ENCODE data around the gene LRRC42.

DNA sequence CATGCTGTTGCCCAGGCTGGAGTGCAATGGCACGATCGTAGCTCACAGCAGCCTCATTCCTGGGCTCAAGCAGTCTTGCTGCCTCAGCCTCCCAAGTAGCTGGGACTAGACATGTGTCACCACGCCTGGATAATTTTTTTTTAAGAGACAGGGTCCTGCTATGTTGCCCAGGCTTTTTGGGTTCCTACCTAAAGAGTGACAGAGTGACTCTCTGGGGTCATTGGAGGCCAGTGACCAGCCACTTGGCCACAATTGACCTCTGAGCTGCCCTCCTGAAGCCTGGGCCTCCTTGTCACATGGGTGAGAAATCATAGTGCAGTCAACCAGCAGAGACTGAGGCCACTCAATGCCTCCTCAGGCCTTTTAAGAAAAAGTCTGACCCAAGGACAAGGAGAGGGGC lies 46.4 kb upstream of the LRRC42 start:
- TF ChIP-seq POLR2A (IDR thresholded peaks at IDR 0.05; ENCODE audit: low read length) = no peak
- TF ChIP-seq GATA1 (IDR thresholded peaks at IDR 0.05; ENCODE audit: low read depth, low read length) = no peak

Measured in erythroblast (primary cell).